ENCODE results near the gene CD40.
A peak's percentile ranks its signal among the peaks of the same experiment; 100 is the strongest.

- TF ChIP-seq CTCF (IDR thresholded peaks at IDR 0.05 in 4 of 5, conservative IDR thresholded peaks at IDR 0.05 in 1 of 5) (peak in 3 of 5 experiments; percentile 20 to 36 (median 28)), POLR2A (IDR thresholded peaks at IDR 0.05) (no peak)
Measured at GRCh38 chr20:46087161-46087560, 31.0 kb upstream of the CD40 start.

All from gastrocnemius medialis (tissue), 4 donors.